K562 (cell line): ENCODE measurements around the gene DCUN1D4. TPM values are rescaled to one million over a fixed set of nuclear protein-coding genes. Genes with fewer than 3 reads are reported as not detected.
A peak's percentile ranks its signal among the peaks of the same experiment; 100 is the strongest.

Experiments used
- ATAC-seq: fragments of 200-7000 bp; cut with Tn5 transposase; 3 replicates; pipeline ENCODE4 v1.9.1; 2020; ENCODE audit warnings: moderate library complexity
- BruUV-seq: library from RNA; stranded (reverse); fragments of 400-500 nt; replicated peaks from 2 replicates; lab custom pipeline; 2021; lab: Mats Ljungman, UMichigan
- CTCF ChIA-PET: fragments of 300-600 bp; formaldehyde crosslinking; extraction: SDS; loops from one replicate; lab custom pipeline; 2021; ENCODE audit warnings: low intra/inter-chr PET ratio; lab: Yijun Ruan, JAX
- POLR2A ChIA-PET: fragments of 300-600, 350-650 bp; sonication (Branson Sonifier 250); formaldehyde crosslinking; extraction: SDS; loops from one replicate; lab custom pipeline; 2021; ENCODE audit warnings: antibody characterized with exemption, inconsistent platforms; lab: Yijun Ruan, JAX
- DNase-seq, 4 experiments: peaks; one replicate each; pipeline versions ENCODE4 v3.0.0 to v3.0.0-alpha.2; 2011 to 2018; ENCODE audit warnings: low spot score in 3 of 4, mixed read lengths in 3 of 4; ENCODE audit errors: extremely low read depth in 1 of 4
- FAIRE-seq: peaks from 2 replicates; lab custom pipeline; 2011; peaks lifted over from hg19 to GRCh38; lab: Jason Lieb, UNC
- H2AFZ ChIP-seq: 2 replicates; pipeline ENCODE4 v1.6.0; 2011; ENCODE audit warnings: low read depth, low read length, control low read depth, inconsistent platforms
- H3K27ac ChIP-seq: fragments of 200-600 bp; 3 replicates; pipeline ENCODE4 v1.8.0; 2011; ENCODE audit warnings: low read depth, mild to moderate bottlenecking, control low read depth, inconsistent platforms, low read length, moderate library complexity, mixed read lengths; ENCODE audit errors: extremely low read depth
- H3K27me3 ChIP-seq, 2 experiments: fragments of 300-600 bp in 1 of 2; 2 replicates in 1 of 2; 3 replicates in 1 of 2; pipeline versions ENCODE4 v1.6.0 to v1.8.0; 2011; ENCODE audit warnings: inconsistent platforms in 2 of 2, low read length in 2 of 2, mild to moderate bottlenecking in 1 of 2, mixed read lengths in 1 of 2, moderate library complexity in 1 of 2; ENCODE audit not compliant: control insufficient read depth in 2 of 2, insufficient read depth in 2 of 2
- H3K36me3 ChIP-seq: fragments of 300-600 bp; 3 replicates; pipeline ENCODE4 v1.8.0; 2011; ENCODE audit warnings: mild to moderate bottlenecking, low read length, inconsistent platforms; ENCODE audit not compliant: control insufficient read depth, insufficient read depth
- H3K4me1 ChIP-seq, 2 experiments: fragments of 200-600 bp in 1 of 2; replicated peaks in 1 of 2; 2 replicates in 1 of 2; 3 replicates in 1 of 2; pipeline versions ENCODE4 v1.5.1 to v1.8.0; 2011; ENCODE audit warnings: inconsistent platforms in 2 of 2, low read length in 2 of 2, mild to moderate bottlenecking in 1 of 2, mixed read lengths in 1 of 2, moderate library complexity in 1 of 2; ENCODE audit not compliant: control insufficient read depth in 2 of 2, insufficient read depth in 2 of 2
- H3K4me2 ChIP-seq: 2 replicates; pipeline ENCODE4 v1.6.1; 2011; ENCODE audit warnings: low read length, control low read depth, inconsistent platforms, mixed read lengths; ENCODE audit not compliant: insufficient read depth
- H3K4me3 ChIP-seq: fragments of 200-600 bp; sonication (generic), shearing (Covaris generic); 2 replicates; pipeline ENCODE4 v1.5.1; 2016; ENCODE audit warnings: control low read depth, inconsistent platforms
- H3K79me2 ChIP-seq: fragments of 200-600 bp; 3 replicates; pipeline ENCODE4 v1.8.0; 2011; ENCODE audit warnings: low read length, inconsistent platforms; ENCODE audit not compliant: control insufficient read depth, insufficient read depth
- H3K9ac ChIP-seq, 2 experiments: 2 replicates each; pipeline versions ENCODE4 v1.6.0 to v1.6.1; 2011; ENCODE audit warnings: low read depth in 2 of 2, low read length in 2 of 2, control low read depth in 1 of 2, inconsistent platforms in 1 of 2, mild to moderate bottlenecking in 1 of 2, mixed read lengths in 1 of 2; ENCODE audit not compliant: insufficient read depth in 1 of 2
- H3K9me1 ChIP-seq: one replicate; pipeline ENCODE4 v1.6.0; 2011; ENCODE audit warnings: inconsistent platforms, mild to moderate bottlenecking, low read length, moderate library complexity; ENCODE audit not compliant: control insufficient read depth, insufficient read depth
- H3K9me3 ChIP-seq: replicated peaks from 2 replicates; pipeline ENCODE4 v1.5.1; 2011; ENCODE audit warnings: low read depth, low read length, inconsistent platforms; ENCODE audit not compliant: control insufficient read depth, insufficient read depth
- H4K20me1 ChIP-seq: replicated peaks from 2 replicates; pipeline ENCODE4 v1.6.1; 2011; ENCODE audit warnings: low read length, inconsistent platforms, mixed read lengths; ENCODE audit not compliant: control insufficient read depth, insufficient read depth
- CSDE1 ChIP-seq, 2 experiments: fragments of 450-650 bp; IDR thresholded peaks; 2 replicates each; pipeline ENCODE4 v1.6.1; 2016; ENCODE audit warnings: mild to moderate bottlenecking in 1 of 2
- DPF2 ChIP-seq: fragments of 450-650 bp; IDR thresholded peaks from 2 replicates; pipeline ENCODE4 v1.6.1; 2016
- ILF3 ChIP-seq: fragments of 450-650 bp; IDR thresholded peaks from 2 replicates; pipeline ENCODE4 v1.6.1; 2018; ENCODE audit warnings: antibody characterized with exemption, mild to moderate bottlenecking, moderate library complexity, borderline replicate concordance
- RBM22 ChIP-seq: fragments of 200-400 bp; formaldehyde crosslinking; IDR thresholded peaks from 2 replicates; pipeline ENCODE4 v1.6.1; 2018; ENCODE audit warnings: low read length, low read depth; ENCODE audit not compliant: poor library complexity, severe bottlenecking
- SLC30A9 ChIP-seq: fragments of 250-450 bp; sonication (Bioruptor Pico); IDR thresholded peaks from 2 replicates; pipeline ENCODE4 v1.8.0; 2022; ENCODE audit warnings: mild to moderate bottlenecking, moderate library complexity
- ZNF583 ChIP-seq: fragments of 250-450 bp; sonication (Bioruptor Pico); IDR thresholded peaks from 2 replicates; pipeline ENCODE4 v1.4.0; 2020
- ZNF830 ChIP-seq: fragments of 250-450 bp; sonication (Bioruptor Pico); IDR thresholded peaks from 2 replicates; pipeline ENCODE4 v1.5.0; 2021; ENCODE audit warnings: mild to moderate bottlenecking
- WGBS: fragments of 100-300 bp; shearing (Covaris generic); methylation state at CpG from one replicate; pipeline ENCODE4 v1.1.6; 2016; ENCODE audit warnings: low coverage, mixed read lengths; ENCODE audit not compliant: insufficient coverage; ENCODE audit errors: missing lambda C conversion rate; 5-methylcytosine and 5-hydroxymethylcytosine counted together
- in situ Hi-C: fragments of 300-500 bp; cut with MboI; formaldehyde crosslinking; loops from 4 replicates; pipeline ENCODE4 v1.15.0; 2018; ENCODE audit warnings: inconsistent platforms, mixed read lengths
- intact Hi-C: fragments of 100-400 bp; cut with micrococcal nuclease; formaldehyde crosslinking; loops from 2 replicates; pipeline ENCODE4 v1.14.2; 2022
- polyA plus RNA-seq, 8 experiments: library from polyadenylated mRNA; depleted of rRNA in 4 of 8; stranded (reverse) in 5 of 8; unstranded in 3 of 8; fragments of >200 nt; fragmentation: Nextera tagmentation in 2 of 8; fragmentation: Illumina TruSeq in 1 of 8; extraction: Ambion mirVana in 2 of 8; extraction: Trizol in 1 of 8; gene quantifications; 2 replicates each; pipeline versions ENCODE4 v1.2.1 to v1.2.3, GENCODE V29; 2011 to 2014; ENCODE audit warnings: inconsistent platforms in 1 of 8, missing spikeins in 1 of 8
- total RNA-seq, 7 experiments: library from RNA; depleted of rRNA in 6 of 7; stranded (reverse); fragments of >200 nt in 6 of 7; fragmentation: Illumina TruSeq in 2 of 7; extraction: Trizol in 2 of 7; gene quantifications; 2 replicates each; pipeline versions ENCODE4 v1.2.1 to v1.2.3, GENCODE V29; 2011 to 2021; ENCODE audit warnings: low replicate concordance in 1 of 7
- TF ChIP-seq, protein P1 (sequence below): fragments of 250-450 bp; sonication (Bioruptor Pico); IDR thresholded peaks from 2 replicates; pipeline ENCODE4 v1.8.0; 2022; ENCODE audit warnings: moderate library complexity, mild to moderate bottlenecking, inconsistent platforms
- TF ChIP-seq, protein P2 (sequence below): fragments of 250-450 bp; sonication (Bioruptor Pico); IDR thresholded peaks from 2 replicates; pipeline ENCODE4 v1.4.0; 2020; ENCODE audit warnings: mild to moderate bottlenecking, moderate library complexity

Gene DCUN1D4
- total and polyA plus RNA-seq, 9 of the 15 experiments (the other 6 are each of a cell fraction or from before 2014, with no cell fraction given) = 15.1 to 73.5 (median 23.0) TPM

DNA sequence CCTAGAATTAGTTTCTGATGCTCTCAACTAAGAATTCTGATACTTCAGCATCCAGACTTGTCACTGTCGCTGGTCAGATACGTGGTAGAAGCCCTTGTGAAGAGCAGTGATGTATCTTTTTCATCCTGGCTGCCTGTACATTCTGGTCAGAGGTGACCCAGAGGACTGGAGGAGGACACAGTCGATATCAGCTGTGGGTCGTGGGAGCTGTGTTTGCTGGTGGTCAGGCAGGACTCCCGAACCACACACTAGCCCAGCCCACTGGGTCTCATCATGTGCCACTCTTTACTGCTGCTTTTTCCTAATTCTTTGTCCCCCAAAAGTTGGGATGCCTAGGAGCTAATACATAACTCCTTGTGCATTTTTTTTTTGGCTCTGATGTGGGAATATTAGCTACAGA, 6.5 kb downstream of the DCUN1D4 start:
- no peak overlapping the region for H3K4me2 ChIP-seq
- TF ChIP-seq ZNF830 (CRISPR knock-in tag) (no peak), DPF2 (no peak), SLC30A9 (CRISPR knock-in tag) (no peak), RBM22 (no peak), CSDE1 (IDR thresholded peaks at IDR 0.05) (no peak), ZNF583 (CRISPR knock-in tag) (no peak), ILF3 (no peak)
- TF ChIP-seq, protein P1, sequence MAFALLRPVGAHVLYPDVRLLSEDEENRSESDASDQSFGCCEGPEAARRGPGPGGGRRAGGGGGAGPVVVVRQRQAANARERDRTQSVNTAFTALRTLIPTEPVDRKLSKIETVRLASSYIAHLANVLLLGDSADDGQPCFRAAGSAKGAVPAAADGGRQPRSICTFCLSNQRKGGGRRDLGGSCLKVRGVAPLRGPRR (CRISPR knock-in tag) = no peak
- TF ChIP-seq, protein P2, sequence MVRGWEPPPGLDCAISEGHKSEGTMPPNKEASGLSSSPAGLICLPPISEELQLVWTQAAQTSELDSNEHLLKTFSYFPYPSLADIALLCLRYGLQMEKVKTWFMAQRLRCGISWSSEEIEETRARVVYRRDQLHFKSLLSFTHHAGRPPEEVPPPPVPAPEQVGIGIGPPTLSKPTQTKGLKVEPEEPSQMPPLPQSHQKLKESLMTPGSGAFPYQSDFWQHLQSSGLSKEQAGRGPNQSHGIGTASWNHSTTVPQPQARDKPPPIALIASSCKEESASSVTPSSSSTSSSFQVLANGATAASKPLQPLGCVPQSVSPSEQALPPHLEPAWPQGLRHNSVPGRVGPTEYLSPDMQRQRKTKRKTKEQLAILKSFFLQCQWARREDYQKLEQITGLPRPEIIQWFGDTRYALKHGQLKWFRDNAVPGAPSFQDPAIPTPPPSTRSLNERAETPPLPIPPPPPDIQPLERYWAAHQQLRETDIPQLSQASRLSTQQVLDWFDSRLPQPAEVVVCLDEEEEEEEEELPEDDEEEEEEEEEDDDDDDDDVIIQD (CRISPR knock-in tag) = no peak
- H3K27me3 ChIP-seq = no peaks in the 10 kb centered on the region
- no peak for FAIRE-seq
- peaks cover 4% of the 10 kb centered on the region for H3K9me1 ChIP-seq
- no TSS peak for BruUV-seq
- H4K20me1 ChIP-seq = peaks cover 20% of the 10 kb centered on the region
- no peak overlapping the region for H3K27ac ChIP-seq
- no peak overlapping the region for H2AFZ ChIP-seq
- WGBS = 39% methylated on average over 5 of the region's 5 CpGs
- no peak for ATAC-seq
- POLR2A ChIA-PET = no interaction called here
- H3K9me3 ChIP-seq = no peaks in the 10 kb centered on the region
- H3K79me2 ChIP-seq = peaks cover 100% of the 10 kb centered on the region
- DNase-seq = no peak
- H3K9ac ChIP-seq = peak overlapping the region in 1 of 2 experiments; percentile 54; a peak in 1 of 4 replicates
- H3K36me3 ChIP-seq = peaks cover 23% of the 10 kb centered on the region; the same call in 1 of the 3 replicates
- CTCF ChIA-PET = no interaction called here
- intact Hi-C loops = no loop called here
- H3K4me3 ChIP-seq = no peak overlapping the region
- H3K4me1 ChIP-seq = peaks cover 22 to 36% of the 10 kb centered on the region in 2 experiments; a peak in 4 of 5 replicates
- in situ Hi-C loops = no loop called here
